Measurements from ENCODE around the gene PCSK1.
"Not testable (repeated sequence)": the region's sequence is repeated elsewhere in the genome, so short reads cannot be mapped to it uniquely, and the experiment has no call there.

Gene PCSK1

GRCh38 chr5:96372726-96373380, 60.2 kb downstream of the PCSK1 start:
- no peak for DNase-seq (ENCODE audit: low spot score)

GRCh38 chr5:96370976-96371375, 62.1 kb downstream of the PCSK1 start:
- no peak for DNase-seq (ENCODE audit: low spot score)

GRCh38 chr5:96367337-96367736, 65.7 kb downstream of the PCSK1 start:
- not testable (repeated sequence) for DNase-seq (ENCODE audit: low spot score)

- no peak for DNase-seq (ENCODE audit: low spot score)
Measured at GRCh38 chr5:96354237-96354636, 78.8 kb downstream of the PCSK1 start.

DNA sequence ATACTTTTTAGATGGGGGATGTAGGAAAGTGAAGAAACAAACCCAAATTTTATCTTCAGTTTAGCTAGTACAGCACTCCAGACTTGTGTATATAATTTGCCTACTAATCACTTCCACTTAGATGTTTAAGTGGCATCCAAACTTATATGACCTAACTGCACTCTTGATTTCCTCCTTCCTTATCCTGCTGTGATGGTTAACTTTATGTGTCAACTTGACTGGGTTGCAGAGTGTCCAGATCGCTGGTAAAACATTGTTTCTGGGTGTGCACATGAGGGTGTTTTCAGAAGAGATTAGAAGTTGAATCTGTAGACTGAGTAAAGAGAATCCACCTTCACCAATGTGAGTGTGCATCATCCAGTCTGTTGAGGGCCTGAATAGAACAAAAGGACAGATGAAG, 79.8 kb downstream of the PCSK1 start:
- DNase-seq (ENCODE audit: low spot score), result no peak

DNA sequence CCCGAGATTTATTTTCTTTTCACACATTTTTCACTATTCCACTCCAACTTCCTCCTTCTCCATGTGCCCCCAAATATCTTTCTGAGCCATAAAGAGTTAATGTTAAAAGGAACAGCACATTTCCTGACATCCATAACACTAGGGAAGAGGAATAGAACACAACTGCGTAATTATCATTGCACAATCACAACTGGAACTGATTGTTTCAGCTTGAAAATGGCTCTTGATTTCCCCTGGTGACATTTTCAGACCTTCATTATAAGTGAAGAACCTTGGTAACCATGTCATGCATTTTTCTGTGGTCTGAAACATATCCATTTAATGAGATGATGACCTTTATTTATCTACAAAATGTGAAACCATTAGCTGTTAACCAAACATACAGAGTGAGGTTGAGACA, 82.4 kb downstream of the PCSK1 start:
- DNase-seq (ENCODE audit: low spot score), result no peak

DNA sequence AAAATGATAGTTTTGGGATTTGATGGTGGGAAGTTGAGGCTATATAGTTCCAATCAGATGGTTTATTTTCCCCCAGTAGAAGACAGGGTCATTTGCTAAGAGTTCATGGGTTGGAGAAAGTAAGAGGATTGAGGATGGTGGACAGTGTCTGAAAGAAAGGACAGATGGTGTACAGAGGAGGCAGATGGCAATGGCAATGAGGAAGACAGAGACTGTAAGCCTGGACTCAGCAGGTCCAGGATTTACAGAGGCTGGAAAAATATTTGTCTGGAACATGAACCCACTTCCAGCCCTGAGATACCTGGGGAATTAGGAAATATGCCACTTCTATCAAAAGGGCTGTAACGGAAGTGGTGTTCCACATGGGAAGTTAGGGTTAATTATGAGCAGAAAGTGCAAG, 84.5 kb downstream of the PCSK1 start:
- no peak for DNase-seq (ENCODE audit: low spot score)

GRCh38 chr5:96347502-96348292, 85.4 kb downstream of the PCSK1 start:
- DNase-seq (ENCODE audit: low spot score), result no peak

GRCh38 chr5:96344678-96345577, 88.1 kb downstream of the PCSK1 start:
- DNase-seq (ENCODE audit: low spot score), result peak; percentile 65

GRCh38 chr5:96343094-96343493, 90.0 kb downstream of the PCSK1 start:
- DNase-seq (ENCODE audit: low spot score), result no peak

DNA sequence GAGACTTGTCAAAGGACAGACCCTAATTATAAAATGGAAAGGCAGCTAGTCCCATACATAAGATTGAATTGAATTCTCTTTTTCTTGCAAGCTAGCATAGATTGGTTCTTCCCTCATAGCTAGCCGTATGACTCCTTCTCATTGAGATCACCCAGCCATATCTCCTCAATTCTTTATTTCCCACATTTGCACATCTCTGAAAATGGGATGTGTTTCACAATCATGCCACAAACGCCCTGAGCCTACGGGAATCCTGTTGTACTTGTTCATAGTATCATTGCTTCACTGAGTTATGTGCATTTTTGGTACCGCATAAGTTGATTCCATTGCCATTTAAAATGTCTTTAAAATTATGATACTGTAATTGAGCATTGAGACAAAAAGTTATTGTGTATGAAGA, 90.5 kb downstream of the PCSK1 start:
- DNase-seq (ENCODE audit: low spot score), result no peak

Data from AG20443 (cell line).